MCF 10A (cell line): ENCODE data around the gene FKBP2. TPM values are rescaled to one million over a fixed set of nuclear protein-coding genes. Genes with fewer than 3 reads are reported as not detected.

ENCODE experiments used
- BruUV-seq: library from RNA; stranded (reverse); fragments of 400-500 nt; replicated peaks from 2 replicates; lab custom pipeline; 2021; lab: Mats Ljungman, UMichigan
- CTCF ChIA-PET: fragments of 300-600 bp; sonication (Branson Sonifier 250); formaldehyde crosslinking; extraction: SDS; loops from one replicate; lab custom pipeline; 2021; ENCODE audit warnings: antibody characterized with exemption, inconsistent platforms; lab: Yijun Ruan, JAX
- POLR2A ChIA-PET: fragments of 300-600, 350-650 bp; sonication (Branson Sonifier 250); formaldehyde crosslinking; extraction: SDS; loops from one replicate; lab custom pipeline; 2020; ENCODE audit warnings: antibody characterized with exemption, inconsistent platforms; lab: Yijun Ruan, JAX
- DNase-seq: peaks from one replicate; pipeline ENCODE4 v3.0.0-alpha.2; 2018; ENCODE audit not compliant: unreplicated experiment
- H3K27ac Mint-ChIP-seq: one replicate; pipeline ENCODE4 v1.8.0; 2022; ENCODE audit warnings: mild to moderate bottlenecking, low read depth, mixed read lengths; ENCODE audit not compliant: unreplicated experiment
- H3K27me3 Mint-ChIP-seq: one replicate; pipeline ENCODE4 v1.8.0; 2022; ENCODE audit warnings: mixed read lengths; ENCODE audit not compliant: insufficient read depth, unreplicated experiment
- H3K36me3 Mint-ChIP-seq: one replicate; pipeline ENCODE4 v1.8.0; 2022; ENCODE audit warnings: mild to moderate bottlenecking, moderate library complexity, mixed read lengths; ENCODE audit not compliant: insufficient read depth, unreplicated experiment
- H3K4me1 Mint-ChIP-seq: one replicate; pipeline ENCODE4 v1.8.0; 2022; ENCODE audit warnings: mixed read lengths; ENCODE audit not compliant: insufficient read depth, unreplicated experiment
- H3K4me3 Mint-ChIP-seq: one replicate; pipeline ENCODE4 v1.8.0; 2022; ENCODE audit warnings: mild to moderate bottlenecking, moderate library complexity, mixed read lengths; ENCODE audit not compliant: unreplicated experiment
- H3K9me3 Mint-ChIP-seq: one replicate; pipeline ENCODE4 v1.8.0; 2022; ENCODE audit warnings: mixed read lengths; ENCODE audit not compliant: unreplicated experiment
- intact Hi-C: fragments of 100-400 bp; cut with micrococcal nuclease; formaldehyde crosslinking; loops from 2 replicates; pipeline ENCODE4 v1.14.1; 2022
- total RNA-seq: library from RNA; stranded (reverse); gene quantifications from 2 replicates; pipeline ENCODE4 v1.2.3, GENCODE V29; 2022
- TF ChIP-seq, protein P1 (sequence below): fragments of 200-600 bp; IDR thresholded peaks from one replicate; pipeline ENCODE4 v1.8.0; 2022; ENCODE audit warnings: antibody characterized with exemption, mild to moderate bottlenecking; ENCODE audit not compliant: unreplicated experiment

The FKBP2 gene
- total RNA-seq, 1 experiment from 2014 or later: 86.0 TPM

DNA sequence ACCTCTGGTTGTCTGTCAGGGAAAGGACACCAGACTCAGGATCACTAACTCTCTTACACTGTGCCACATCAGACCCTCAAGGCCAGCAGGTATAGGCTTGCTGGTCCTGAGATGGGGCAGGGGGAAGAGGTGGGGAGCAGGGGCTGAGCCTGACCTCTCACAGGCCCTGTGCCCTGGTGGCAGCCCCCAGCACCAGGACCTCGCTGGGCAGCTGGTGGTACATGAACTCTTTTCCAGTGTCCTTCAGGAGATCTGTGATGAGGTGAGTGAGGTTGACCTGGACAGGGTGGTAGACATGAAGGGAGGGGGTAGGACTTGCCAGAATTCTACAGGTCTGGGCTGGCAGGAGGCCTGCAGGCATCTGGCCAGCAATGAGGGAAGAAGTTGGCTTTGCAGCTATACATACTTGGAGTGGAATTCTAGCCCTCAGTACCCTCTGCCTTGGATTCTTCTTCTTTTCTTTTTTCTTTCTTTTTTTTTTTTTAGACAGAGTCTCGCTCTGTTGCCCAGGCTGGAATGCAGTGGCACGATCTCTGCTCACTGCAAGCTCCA, 13.4 kb upstream of the FKBP2 start:
- peak; percentile 64 for DNase-seq
- H3K9me3 Mint-ChIP-seq: no peaks in the 10 kb centered on the region

DNA sequence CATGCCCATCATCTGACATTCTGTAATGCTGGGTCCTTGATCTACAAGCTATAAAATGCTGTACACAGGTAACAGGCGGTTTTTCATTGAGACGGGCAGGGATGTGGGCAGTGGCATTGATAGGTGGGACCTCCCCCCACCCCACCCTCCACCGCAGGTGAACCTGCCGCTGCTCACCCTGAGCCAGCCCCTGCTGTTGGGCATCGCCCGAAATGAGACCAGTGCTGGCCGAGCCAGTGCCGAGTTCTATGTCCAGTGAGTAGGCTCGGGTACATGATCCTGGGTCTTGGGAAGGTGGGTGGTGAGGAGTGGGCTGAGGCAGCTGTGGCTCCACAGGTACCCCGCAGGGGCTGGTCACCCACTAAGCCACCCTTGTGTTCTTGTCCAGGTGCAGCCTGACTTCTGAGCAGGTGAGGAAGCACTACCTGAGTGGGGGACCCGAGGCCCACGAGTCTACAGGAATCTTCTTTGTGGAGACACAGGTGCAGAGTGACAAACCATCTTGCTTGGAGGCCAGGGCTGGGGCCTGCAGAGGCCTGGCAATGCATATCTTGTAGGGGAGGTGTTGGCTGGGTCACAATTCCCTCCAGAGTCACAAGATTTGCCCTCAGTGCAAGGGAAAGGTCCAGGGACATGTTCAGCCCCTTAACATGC, 11.7 kb upstream of the FKBP2 start:
- BruUV-seq: TSS peak; percentile 1
- H3K27me3 Mint-ChIP-seq: no peaks in the 10 kb centered on the region
- H3K4me3 Mint-ChIP-seq: no peak overlapping the region
- POLR2A ChIA-PET: interaction anchor here (1.0 to 11.9 kb wide), 2 partner anchors 14 to 44 kb away, joined by 3 to 122 read pairs; partner anchors contain the start of genes FKBP2 and PPP1R14B
- H3K36me3 Mint-ChIP-seq: peaks cover 11% of the 10 kb centered on the region
- intact Hi-C loops: no loop called here
- H3K9me3 Mint-ChIP-seq: no peaks in the 10 kb centered on the region
- CTCF ChIA-PET: interaction anchor here (1.0 kb wide), 1 partner anchor 74 kb away, joined by 5 read pairs; no protein-coding TSS in a partner anchor
- DNase-seq: no peak
- H3K27ac Mint-ChIP-seq: no peak overlapping the region
- peaks cover 14% of the 10 kb centered on the region for H3K4me1 Mint-ChIP-seq
- TF ChIP-seq, protein P1, sequence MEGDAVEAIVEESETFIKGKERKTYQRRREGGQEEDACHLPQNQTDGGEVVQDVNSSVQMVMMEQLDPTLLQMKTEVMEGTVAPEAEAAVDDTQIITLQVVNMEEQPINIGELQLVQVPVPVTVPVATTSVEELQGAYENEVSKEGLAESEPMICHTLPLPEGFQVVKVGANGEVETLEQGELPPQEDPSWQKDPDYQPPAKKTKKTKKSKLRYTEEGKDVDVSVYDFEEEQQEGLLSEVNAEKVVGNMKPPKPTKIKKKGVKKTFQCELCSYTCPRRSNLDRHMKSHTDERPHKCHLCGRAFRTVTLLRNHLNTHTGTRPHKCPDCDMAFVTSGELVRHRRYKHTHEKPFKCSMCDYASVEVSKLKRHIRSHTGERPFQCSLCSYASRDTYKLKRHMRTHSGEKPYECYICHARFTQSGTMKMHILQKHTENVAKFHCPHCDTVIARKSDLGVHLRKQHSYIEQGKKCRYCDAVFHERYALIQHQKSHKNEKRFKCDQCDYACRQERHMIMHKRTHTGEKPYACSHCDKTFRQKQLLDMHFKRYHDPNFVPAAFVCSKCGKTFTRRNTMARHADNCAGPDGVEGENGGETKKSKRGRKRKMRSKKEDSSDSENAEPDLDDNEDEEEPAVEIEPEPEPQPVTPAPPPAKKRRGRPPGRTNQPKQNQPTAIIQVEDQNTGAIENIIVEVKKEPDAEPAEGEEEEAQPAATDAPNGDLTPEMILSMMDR: no peak

More for the DNA sequence above, 13.4 kb upstream of the FKBP2 start:
- ChIA-PET POLR2A (interaction anchor here (0.5 to 11.9 kb wide), 9 partner anchors 13 to 1559 kb away, joined by 3 to 122 read pairs (median 12); partner anchors contain the start of genes FKBP2, HNRNPUL2, PPP1R14B and STIP1), CTCF (interaction anchor here (0.8 to 4.7 kb wide), 7 partner anchors 23 to 106 kb away, joined by 3 to 22 read pairs (median 5); partner anchors contain the start of genes CATSPERZ and STIP1)
- H3K4me1 Mint-ChIP-seq: peaks cover 17% of the 10 kb centered on the region
- peak overlapping the region; percentile 80 for H3K27ac Mint-ChIP-seq
- H3K27me3 Mint-ChIP-seq: no peaks in the 10 kb centered on the region
- TF ChIP-seq, protein P1: no peak
- intact Hi-C loops: loop anchor here (2.0 kb wide), 1 partner anchor 41 kb away; the partner anchor contains the start of gene STIP1
- peaks cover 6% of the 10 kb centered on the region for H3K36me3 Mint-ChIP-seq
- BruUV-seq: no TSS peak
- peak overlapping the region; percentile 80 for H3K4me3 Mint-ChIP-seq

DNA sequence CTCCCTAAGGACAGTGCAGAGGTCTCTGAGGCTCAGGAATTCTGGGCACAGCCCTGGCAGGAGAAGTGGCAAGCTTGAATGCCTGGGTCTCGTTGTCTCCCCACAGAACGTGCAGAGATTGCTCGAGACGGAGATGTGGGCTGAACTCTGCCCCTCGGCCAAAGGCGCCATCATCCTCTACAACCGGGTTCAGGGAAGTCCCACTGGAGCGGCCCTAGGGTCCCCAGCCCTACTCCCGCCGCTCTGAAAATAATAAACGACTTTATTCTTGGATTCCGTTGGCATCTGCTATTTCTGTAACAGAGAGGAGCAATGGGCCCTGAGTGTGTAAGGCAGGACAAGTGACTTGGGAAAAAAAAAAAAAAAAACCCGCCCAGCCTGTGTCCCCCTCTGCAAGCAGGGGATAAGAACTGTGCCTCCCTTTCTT, 11.1 kb upstream of the FKBP2 start:
- intact Hi-C loops: no loop called here
- TF ChIP-seq, protein P1: no peak
- Mint-ChIP-seq H3K27me3 (no peaks in the 10 kb centered on the region), H3K4me1 (peaks cover 12% of the 10 kb centered on the region), H3K9me3 (no peaks in the 10 kb centered on the region), H3K36me3 (peaks cover 11% of the 10 kb centered on the region), H3K4me3 (peak overlapping the region; percentile 77), H3K27ac (peak overlapping the region; percentile 78)
- ChIA-PET POLR2A (interaction anchor here (0.6 to 11.9 kb wide), 3 partner anchors 14 to 1373 kb away, joined by 3 to 122 read pairs (median 3); partner anchors contain the start of genes FKBP2 and PPP1R14B), CTCF (interaction anchor here (0.6 to 1.0 kb wide), 2 partner anchors 74 to 253 kb away, joined by 3 to 5 read pairs; no protein-coding TSS in a partner anchor)
- no TSS peak for BruUV-seq
- DNase-seq: no peak
